Stomach smooth muscle (tissue), 2 donors: ENCODE results near the gene POU2F3.
"Not testable (repeated sequence)": the region's sequence is repeated elsewhere in the genome, so short reads cannot be mapped to it uniquely, and the experiment has no call there.

Experiments used
- H3K27ac ChIP-seq: one replicate; pipeline ENCODE4 v1.7.0; 2013; ENCODE audit warnings: mild to moderate bottlenecking, low read length, inconsistent platforms
- H3K27me3 ChIP-seq, 2 donors: one replicate each; pipeline ENCODE4 v1.7.0; 2013; ENCODE audit warnings: low read length in 2 of 2; ENCODE audit not compliant: insufficient read depth in 2 of 2, control insufficient read depth in 1 of 2
- H3K36me3 ChIP-seq, 2 donors: one replicate each; pipeline ENCODE4 v1.7.0; 2013; ENCODE audit warnings: low read length in 2 of 2; ENCODE audit not compliant: control insufficient read depth in 2 of 2, insufficient read depth in 2 of 2
- H3K4me1 ChIP-seq: one replicate; pipeline ENCODE4 v1.7.0; 2013; ENCODE audit warnings: low read length; ENCODE audit not compliant: control insufficient read depth, insufficient read depth
- H3K4me3 ChIP-seq, 2 donors: one replicate each; pipeline ENCODE4 v1.7.0; 2013; ENCODE audit warnings: low read length in 2 of 2
- H3K9ac ChIP-seq, 2 donors: one replicate each; pipeline ENCODE4 v1.7.0; 2013; ENCODE audit warnings: low read length in 2 of 2, mild to moderate bottlenecking in 1 of 2
- H3K9me3 ChIP-seq, 2 donors: one replicate each; pipeline ENCODE4 v1.7.0; 2013; ENCODE audit warnings: low read length in 2 of 2; ENCODE audit not compliant: control insufficient read depth in 2 of 2
- donor health status: healthy.
- donor health status: Pancreatic carcinoma.

Gene POU2F3

DNA sequence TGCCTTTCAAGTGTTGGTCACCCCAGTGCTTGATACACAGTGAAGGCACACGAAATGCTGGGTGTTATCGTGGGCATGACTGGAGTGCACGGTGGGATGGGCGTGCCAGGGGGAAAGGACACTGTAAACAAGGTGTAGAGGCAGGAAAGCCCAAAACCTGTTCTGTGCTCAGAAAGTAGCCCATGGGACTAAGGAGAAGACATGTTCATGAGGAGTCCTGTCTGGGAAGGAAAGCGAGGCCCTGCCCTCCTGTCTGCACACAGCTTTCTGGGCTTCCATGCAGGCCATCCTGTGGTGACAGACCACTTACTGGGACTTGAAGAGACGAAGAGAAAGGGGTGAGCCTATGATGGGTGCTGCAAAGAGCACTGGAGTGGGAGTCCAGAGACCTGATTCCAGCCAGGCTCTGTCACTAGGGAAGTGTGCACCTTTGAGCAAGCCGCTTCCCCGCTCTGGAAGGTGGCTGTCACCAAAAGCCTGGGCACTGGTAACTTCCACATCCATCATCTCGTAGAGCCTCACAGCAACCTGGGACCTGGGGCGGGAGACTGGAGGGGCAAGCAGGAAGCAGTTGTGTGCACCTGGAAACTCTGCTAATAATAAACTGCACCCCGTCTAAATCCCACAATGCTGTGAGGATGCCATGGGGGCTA, 846 bp upstream of the POU2F3 start:
- Histone ChIP-seq H3K4me1 (peaks cover 5% of the 10 kb centered on the region), H3K4me3 (no peak overlapping the region), H3K36me3 (no peaks in the 10 kb centered on the region), H3K9ac (no peak overlapping the region), H3K27ac (no peak overlapping the region), H3K9me3 (no peaks in the 10 kb centered on the region), H3K27me3 (peaks cover 40 to 49% of the 10 kb centered on the region in 2 donors)

DNA sequence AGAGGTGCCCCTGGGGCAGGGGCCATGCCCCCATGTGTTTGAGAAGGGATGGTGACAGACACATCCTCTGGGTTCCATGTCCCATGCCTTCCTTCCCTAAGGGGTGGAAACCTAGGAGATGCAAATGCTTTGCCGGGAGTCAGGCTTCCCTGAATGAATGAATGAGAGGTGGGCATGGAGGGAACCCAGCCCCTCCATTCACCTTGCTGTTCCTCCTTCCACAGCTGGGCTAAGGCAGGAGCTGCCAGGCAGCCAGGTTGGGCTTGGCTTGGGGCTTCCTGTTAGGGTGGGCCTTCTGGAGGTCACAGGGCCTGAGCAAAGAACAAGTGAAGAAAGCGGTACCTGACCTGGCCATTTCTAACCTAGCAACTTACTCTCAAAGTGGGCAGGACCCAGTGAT, 926 bp downstream of the POU2F3 start:
- no peak overlapping the region for H3K27ac ChIP-seq
- peaks cover 5% of the 10 kb centered on the region for H3K4me1 ChIP-seq
- no peak overlapping the region for H3K4me3 ChIP-seq
- no peaks in the 10 kb centered on the region for H3K36me3 ChIP-seq
- H3K27me3 ChIP-seq = peaks cover 39% of the 10 kb centered on the region in 2 donors
- H3K9ac ChIP-seq = no peak overlapping the region
- H3K9me3 ChIP-seq = no peaks in the 10 kb centered on the region

GRCh38 chr11:120241277-120241676, 1.3 kb downstream of the POU2F3 start:
- Histone ChIP-seq H3K9ac (no peak overlapping the region), H3K27ac (no peak overlapping the region), H3K4me3 (no peak overlapping the region), H3K9me3 (no peaks in the 10 kb centered on the region), H3K4me1 (peaks cover 5% of the 10 kb centered on the region), H3K27me3 (peaks cover 39 to 40% of the 10 kb centered on the region in 2 donors), H3K36me3 (no peaks in the 10 kb centered on the region)

- no peak overlapping the region for H3K27ac ChIP-seq
- H3K4me3 ChIP-seq = no peak overlapping the region
- no peak overlapping the region for H3K9ac ChIP-seq
- no peaks in the 10 kb centered on the region for H3K9me3 ChIP-seq
- peaks cover 5% of the 10 kb centered on the region for H3K4me1 ChIP-seq
- no peaks in the 10 kb centered on the region for H3K36me3 ChIP-seq
- peaks cover 39 to 40% of the 10 kb centered on the region in 2 donors for H3K27me3 ChIP-seq
Measured at GRCh38 chr11:120243221-120243620, 3.3 kb downstream of the POU2F3 start.

- peaks cover 5% of the 10 kb centered on the region for H3K4me1 ChIP-seq
- H3K27me3 ChIP-seq = peaks cover 34 to 37% of the 10 kb centered on the region in 2 donors
- no peaks in the 10 kb centered on the region for H3K9me3 ChIP-seq
Measured at GRCh38 chr11:120244476-120245365, 4.8 kb downstream of the POU2F3 start.

GRCh38 chr11:120245434-120245833, 5.5 kb downstream of the POU2F3 start:
- Histone ChIP-seq H3K27ac (no peak overlapping the region), H3K9ac (no peak overlapping the region), H3K36me3 (no peaks in the 10 kb centered on the region), H3K4me3 (no peak overlapping the region), H3K4me1 (peaks cover 1% of the 10 kb centered on the region), H3K27me3 (peaks cover 29 to 38% of the 10 kb centered on the region in 2 donors), H3K9me3 (no peaks in the 10 kb centered on the region)

More at GRCh38 chr11:120244476-120245365, 4.8 kb downstream of the POU2F3 start:
- H3K27ac ChIP-seq = no peak overlapping the region
- H3K36me3 ChIP-seq = no peaks in the 10 kb centered on the region
- H3K4me3 ChIP-seq = no peak overlapping the region
- H3K9ac ChIP-seq = no peak overlapping the region

- Histone ChIP-seq H3K27me3 (peaks cover 16 to 18% of the 10 kb centered on the region in 2 donors), H3K4me1 (no peaks in the 10 kb centered on the region), H3K9ac (no peak overlapping the region), H3K27ac (no peak overlapping the region), H3K9me3 (no peaks in the 10 kb centered on the region), H3K36me3 (no peaks in the 10 kb centered on the region), H3K4me3 (no peak overlapping the region)
Measured at GRCh38 chr11:120248551-120249278, 8.8 kb downstream of the POU2F3 start.

DNA sequence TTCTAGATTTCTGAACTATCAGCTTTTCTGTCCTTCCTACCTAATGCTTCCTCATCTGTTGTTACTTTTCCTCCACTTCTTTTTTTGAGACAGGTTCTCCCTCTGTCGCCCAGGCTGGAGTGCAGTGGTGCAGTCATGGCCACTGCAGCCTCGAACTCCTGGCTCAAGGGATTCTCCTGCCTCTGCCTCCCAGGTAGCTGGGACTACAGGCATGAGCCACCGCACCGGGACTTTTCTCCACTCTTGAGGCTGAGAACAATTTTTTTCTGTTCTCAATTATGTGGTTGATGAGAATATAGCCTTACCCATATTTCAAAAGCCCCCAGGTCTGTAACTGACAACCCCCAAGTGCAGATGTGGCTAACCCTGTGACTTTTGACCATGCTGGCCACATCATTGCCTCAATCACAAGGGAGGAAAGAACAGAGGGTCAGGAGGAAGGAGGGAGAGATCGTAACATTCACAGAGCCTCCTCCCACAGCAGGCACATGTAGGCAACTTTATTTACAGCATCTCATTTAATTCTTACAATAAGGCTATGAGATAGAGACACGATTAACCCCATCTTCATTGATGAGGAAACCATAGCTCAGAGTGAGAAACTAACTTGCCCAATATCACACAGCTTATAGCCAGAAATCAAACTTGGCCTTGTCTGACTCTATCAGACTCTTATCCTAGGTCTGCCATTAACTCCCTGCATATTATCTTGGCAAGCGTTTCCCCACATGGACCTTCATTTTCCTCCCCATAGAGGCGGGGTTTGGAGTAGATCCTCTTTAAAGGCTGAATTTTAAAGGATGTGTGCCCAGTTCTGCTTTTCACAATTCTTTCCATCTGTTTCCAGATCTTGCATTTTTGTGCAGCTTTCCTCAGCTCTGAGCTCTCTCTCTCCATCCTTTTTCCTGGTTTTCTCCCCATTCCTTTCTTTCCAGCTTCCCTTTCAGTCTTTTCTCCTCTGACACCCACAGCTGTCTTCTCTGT, 9.6 kb downstream of the POU2F3 start:
- no peak overlapping the region for H3K4me3 ChIP-seq
- no peaks in the 10 kb centered on the region for H3K4me1 ChIP-seq
- H3K9me3 ChIP-seq = no peaks in the 10 kb centered on the region
- H3K9ac ChIP-seq = no peak overlapping the region
- H3K36me3 ChIP-seq = no peaks in the 10 kb centered on the region
- H3K27ac ChIP-seq = no peak overlapping the region
- peaks cover 17 to 23% of the 10 kb centered on the region in 2 donors for H3K27me3 ChIP-seq

GRCh38 chr11:120253377-120253776, 13.4 kb downstream of the POU2F3 start:
- H3K27ac ChIP-seq, H3K9ac ChIP-seq, H3K9me3 ChIP-seq, H3K4me3 ChIP-seq, H3K4me1 ChIP-seq, H3K36me3 ChIP-seq: not testable (repeated sequence)
- H3K27me3 ChIP-seq = peaks cover 35 to 50% of the 10 kb centered on the region in 2 donors
